Measurements from ENCODE around the gene CPVL.

The CPVL gene

DNA sequence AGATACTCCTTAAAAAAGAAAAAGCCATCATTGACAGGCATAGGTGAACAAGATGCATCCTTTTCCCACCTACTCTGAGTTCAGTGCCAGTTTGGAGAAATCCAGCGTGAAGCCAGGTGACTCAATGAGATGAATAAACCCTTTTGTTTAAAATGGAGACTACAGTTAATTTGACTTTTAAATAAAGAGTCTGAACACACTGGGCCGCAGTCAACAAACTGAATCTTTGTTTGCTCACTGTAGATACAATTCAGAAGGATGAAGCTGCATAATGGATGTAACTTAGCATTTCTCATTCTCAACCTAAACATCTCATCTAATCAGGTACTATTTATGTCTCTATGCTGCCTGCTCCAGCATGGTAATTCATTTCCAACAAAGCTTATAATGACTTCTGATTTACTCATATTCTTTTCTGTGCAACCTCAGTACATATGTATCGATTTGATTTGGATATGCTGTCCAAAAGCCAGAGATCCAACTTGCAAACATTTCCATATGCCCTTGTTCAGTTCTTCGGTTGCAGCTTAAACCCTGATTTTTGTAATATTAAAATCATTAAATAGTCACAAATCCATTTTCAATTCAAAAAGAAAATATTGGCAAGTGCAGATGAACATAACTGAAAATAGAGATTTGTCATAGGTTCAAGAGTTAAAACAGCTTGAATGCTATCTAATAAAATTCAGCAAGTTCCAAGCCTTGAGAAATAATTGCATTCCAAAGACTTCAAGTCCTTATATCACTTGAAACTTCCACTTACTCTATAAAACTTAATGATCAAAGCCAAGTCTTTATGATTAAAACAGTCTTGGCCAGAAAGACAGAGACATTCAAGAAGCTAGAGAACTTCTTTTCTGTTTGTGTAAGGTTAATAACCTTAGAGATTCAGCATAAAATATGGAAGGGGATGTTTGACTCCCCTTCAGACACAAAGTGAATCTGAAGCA lies 67.8 kb downstream of the CPVL start:
- TF ChIP-seq POLR2A (IDR thresholded peaks at IDR 0.05; ENCODE audit: low read length) (no peak), GATA1 (IDR thresholded peaks at IDR 0.05; ENCODE audit: low read depth, low read length) (no peak)
- no peak for DNase-seq

DNA sequence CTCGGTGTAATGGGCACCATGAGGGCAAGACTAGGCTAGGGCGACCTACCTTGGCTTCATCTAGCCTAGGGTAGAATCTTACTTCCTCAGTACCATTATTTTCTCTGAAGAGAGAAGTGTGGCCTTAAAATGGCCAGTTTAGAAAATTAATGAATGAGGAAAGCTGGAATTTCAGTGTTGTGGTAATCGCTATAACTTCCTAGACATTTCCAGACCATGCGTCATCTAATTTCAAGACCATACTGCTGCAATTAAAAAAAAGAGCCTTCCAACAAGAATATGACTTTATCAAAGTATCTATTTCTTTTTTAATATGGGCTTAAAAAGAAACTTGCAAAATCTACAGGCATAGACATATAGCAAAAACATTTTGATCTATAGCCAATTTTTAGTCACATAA lies 68.5 kb downstream of the CPVL start:
- no peak for TF ChIP-seq POLR2A (IDR thresholded peaks at IDR 0.05; ENCODE audit: low read length)
- no peak for TF ChIP-seq GATA1 (IDR thresholded peaks at IDR 0.05; ENCODE audit: low read depth, low read length)
- no peak for DNase-seq

DNA sequence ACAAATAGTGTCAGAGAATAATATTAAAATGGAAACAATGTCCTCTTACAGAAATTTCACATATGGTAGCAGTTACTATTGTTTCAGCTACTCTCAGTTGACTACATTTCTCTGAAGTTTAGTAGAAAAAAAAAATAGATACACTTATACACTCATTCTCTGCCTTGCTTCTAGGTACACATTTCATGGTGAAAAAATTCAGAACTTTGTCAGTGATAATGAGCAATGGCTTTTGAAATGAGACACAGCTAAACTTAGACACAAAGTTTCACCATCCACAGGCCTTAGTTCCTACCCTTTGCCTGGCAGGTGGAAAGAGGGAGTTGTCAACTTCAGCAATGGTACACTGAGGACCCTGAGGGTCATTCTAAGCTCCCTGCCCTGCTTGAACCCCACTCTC lies 69.2 kb downstream of the CPVL start:
- DNase-seq: no peak
- TF ChIP-seq GATA1 (IDR thresholded peaks at IDR 0.05; ENCODE audit: low read depth, low read length) (no peak), POLR2A (IDR thresholded peaks at IDR 0.05; ENCODE audit: low read length) (no peak)

DNA sequence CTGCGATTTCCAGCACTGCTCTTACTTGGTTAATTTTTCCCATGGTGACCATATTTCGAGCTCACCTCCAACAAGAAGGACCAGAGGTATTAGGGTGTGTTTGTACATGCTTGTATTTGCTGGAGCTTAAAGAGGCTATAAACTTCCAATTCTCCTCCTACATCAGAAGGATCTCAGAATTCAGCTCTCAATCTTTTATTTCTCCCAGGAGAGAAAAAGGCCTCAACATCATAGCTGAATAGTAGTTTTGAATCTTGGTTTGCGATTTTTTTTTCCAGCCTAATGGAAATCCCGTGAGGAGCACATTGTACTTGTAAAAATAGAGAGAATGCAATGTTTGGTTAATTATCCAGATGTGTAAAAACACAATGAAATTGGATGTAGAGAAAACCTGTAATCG lies 69.7 kb downstream of the CPVL start:
- TF ChIP-seq POLR2A (IDR thresholded peaks at IDR 0.05; ENCODE audit: low read length) (no peak), GATA1 (IDR thresholded peaks at IDR 0.05; ENCODE audit: low read depth, low read length) (no peak)

DNA sequence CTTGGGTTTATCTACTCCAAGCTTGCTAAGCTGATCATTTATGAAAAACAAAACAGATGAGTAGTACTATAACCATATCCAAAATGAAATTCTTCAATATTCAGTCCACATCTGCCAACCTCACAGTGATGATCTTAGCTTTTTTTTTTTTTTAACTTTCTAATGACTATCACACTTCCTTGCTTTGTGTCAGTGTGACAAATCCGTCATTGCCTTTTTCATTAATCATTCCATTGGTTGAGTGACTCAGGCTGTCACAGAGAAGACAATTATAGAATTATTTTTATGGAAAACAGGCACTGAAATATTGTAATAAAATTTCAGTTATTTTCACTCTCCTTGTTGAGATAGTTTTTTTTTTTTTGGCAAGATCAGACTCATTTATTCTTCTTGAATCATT lies 70.7 kb downstream of the CPVL start:
- no peak for DNase-seq
- TF ChIP-seq POLR2A (IDR thresholded peaks at IDR 0.05; ENCODE audit: low read length): no peak
- no peak for TF ChIP-seq GATA1 (IDR thresholded peaks at IDR 0.05; ENCODE audit: low read depth, low read length)

More for the DNA sequence above, 69.7 kb downstream of the CPVL start:
- DNase-seq: no peak

DNA sequence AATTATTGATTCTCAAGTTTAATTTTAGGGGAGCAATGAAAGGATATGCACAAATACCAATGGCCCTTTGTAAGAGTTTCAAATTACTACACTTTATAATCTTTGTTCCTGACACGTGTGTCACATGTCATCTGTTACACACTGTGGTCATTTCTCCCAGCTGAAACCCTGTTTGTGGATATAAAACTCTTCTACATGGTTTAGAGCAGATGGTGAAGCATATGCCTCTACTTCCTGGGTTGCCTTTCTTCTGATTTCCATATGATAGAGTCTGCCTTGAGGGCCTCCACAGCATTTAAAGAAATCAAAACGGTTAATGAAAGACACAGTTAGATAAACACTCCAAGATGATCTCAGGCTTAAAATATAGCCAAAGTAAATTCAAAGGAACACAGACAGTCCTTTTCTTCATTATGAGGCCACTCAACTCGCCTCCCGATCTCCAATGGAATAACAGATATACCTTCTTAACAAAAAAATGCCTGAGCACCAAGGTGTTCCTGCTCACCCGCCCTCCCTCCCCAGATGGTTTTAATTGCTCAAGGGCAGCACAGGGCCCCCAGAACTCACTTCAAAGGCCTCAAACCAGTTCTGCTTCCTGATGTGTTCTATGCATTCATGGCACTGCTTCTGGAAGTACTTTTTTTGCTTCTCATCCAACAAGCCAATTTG lies 75.0 kb downstream of the CPVL start:
- TF ChIP-seq POLR2A (IDR thresholded peaks at IDR 0.05; ENCODE audit: low read length) (no peak), GATA1 (IDR thresholded peaks at IDR 0.05; ENCODE audit: low read depth, low read length) (no peak)
- no peak for DNase-seq

DNA sequence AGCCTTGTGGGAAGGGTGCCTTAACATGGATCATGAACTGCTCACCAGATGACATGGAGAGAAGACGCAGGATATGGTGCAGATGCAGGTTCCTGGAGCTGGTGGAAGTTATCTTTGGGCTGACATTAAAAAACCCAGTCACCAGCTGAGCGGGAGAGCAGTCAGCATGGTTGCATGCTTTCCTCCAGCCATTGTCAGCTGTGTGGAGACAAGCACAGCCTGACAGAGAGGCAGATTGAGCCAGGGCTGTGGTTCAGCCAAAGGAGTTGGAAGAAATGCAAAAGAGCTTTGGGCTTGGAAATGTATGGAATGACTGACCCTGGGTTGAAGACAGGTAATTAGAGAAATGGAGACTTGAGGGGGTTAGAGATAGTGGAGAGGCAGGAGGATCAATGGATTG lies 79.7 kb downstream of the CPVL start:
- no peak for DNase-seq
- TF ChIP-seq GATA1 (IDR thresholded peaks at IDR 0.05; ENCODE audit: low read depth, low read length): no peak
- TF ChIP-seq POLR2A (IDR thresholded peaks at IDR 0.05; ENCODE audit: low read length): no peak

DNA sequence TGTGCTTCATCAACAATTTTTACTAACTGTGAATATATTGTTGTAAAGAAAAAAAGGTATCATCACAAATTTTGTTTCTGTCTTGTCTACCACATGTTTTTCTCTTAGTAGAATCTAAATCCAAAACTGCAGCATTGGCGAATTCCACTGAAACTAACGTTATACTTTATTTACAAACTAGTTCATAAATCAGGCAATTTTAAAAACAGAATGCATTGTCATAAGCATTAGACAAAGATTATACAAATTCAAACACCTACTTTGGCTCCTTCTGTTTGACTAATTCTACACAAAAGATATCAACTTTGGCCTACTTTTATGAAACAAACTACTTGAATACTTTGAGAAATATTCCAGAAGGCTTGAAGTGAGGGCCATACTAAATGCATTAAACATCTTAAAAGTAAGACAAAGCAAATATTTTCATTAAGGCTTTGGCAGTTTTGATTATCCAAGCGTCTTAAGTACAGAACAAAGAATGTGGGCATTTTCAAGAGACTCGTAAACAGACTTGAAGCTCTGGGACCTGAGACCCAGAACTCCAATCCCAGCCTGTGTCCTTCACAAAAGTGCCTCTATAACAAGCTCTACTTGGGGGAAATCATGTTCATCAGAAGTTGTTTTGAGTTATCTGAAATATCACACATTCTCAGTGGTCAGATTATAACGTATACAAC lies 81.0 kb downstream of the CPVL start:
- TF ChIP-seq GATA1 (IDR thresholded peaks at IDR 0.05; ENCODE audit: low read depth, low read length): no peak
- no peak for TF ChIP-seq POLR2A (IDR thresholded peaks at IDR 0.05; ENCODE audit: low read length)
- no peak for DNase-seq

DNA sequence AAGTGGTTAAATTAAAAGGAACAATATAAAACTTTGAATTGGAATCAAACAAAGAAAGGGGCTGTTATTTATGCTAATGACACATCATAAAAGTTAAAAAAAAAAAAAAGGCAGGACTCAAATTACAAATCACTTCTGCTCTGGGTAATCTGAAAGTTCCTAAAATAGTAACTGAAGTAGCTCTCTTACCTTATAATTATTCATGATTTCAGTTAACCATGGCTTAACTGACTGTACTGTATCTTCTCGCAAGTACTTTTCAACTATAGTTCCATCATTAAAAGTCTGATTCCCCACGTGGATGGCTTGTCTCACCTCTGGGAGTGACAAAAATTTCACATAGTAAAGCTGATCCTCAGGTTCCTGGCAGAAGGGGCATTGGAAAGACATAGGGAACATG lies 82.5 kb downstream of the CPVL start:
- TF ChIP-seq GATA1 (IDR thresholded peaks at IDR 0.05; ENCODE audit: low read depth, low read length) (no peak), POLR2A (IDR thresholded peaks at IDR 0.05; ENCODE audit: low read length) (no peak)
- no peak for DNase-seq

DNA sequence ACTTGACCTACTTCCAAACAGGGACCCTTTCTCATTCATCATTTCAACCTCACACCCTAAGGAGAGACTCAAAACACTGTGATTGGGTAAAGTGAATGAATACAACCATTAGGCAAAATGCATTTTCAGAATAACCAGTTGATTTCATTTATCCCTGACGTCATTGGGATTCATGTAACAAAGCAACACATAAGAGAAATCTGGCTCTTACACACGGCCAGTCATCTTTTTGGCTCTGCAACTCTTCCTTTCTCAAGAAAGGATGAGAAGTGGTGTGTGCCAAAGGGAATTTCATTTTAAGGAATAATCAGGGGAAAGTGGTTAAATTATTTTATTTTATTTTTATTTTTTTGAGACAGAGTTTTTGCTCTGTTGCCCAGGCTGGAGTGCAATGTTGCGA lies 83.1 kb downstream of the CPVL start:
- DNase-seq: no peak
- no peak for TF ChIP-seq POLR2A (IDR thresholded peaks at IDR 0.05; ENCODE audit: low read length)
- TF ChIP-seq GATA1 (IDR thresholded peaks at IDR 0.05; ENCODE audit: low read depth, low read length): no peak

DNA sequence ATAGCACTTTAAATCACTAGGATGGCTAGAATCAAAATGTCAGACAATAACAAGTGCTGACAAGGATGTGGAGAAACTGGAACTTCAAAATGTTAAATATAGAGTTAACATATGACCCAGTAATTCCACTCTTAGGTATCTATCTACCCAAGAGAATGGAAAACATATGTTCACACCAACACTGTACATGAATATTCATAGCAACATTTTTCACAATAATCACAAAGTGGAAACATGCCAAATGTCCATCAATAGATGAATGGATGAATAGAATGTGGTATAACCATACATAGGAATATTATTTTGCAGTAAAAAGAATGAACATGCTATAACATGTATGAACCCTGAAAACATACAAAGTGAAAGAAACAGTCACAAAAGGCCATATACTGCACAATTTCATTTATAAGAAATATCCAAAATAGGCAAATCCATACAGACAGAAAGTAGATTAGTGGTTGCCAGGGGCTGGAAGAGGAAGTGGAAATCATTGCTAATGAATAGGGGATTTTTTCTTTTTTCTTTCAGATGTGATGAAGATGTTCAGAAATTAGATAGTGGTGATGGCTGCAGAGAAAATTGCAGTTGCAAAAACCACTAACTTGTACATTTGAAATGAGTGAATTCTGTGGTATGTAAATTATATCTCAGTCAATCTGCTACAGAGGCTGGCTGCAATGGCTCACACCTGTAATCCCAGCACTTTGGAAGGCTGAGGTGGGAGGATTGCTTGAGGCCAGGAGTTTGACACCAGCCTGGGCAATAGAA lies 93.0 kb downstream of the CPVL start:
- TF ChIP-seq GATA1 (IDR thresholded peaks at IDR 0.05; ENCODE audit: low read depth, low read length) (no peak), POLR2A (IDR thresholded peaks at IDR 0.05; ENCODE audit: low read length) (no peak)
- no peak for DNase-seq

DNA sequence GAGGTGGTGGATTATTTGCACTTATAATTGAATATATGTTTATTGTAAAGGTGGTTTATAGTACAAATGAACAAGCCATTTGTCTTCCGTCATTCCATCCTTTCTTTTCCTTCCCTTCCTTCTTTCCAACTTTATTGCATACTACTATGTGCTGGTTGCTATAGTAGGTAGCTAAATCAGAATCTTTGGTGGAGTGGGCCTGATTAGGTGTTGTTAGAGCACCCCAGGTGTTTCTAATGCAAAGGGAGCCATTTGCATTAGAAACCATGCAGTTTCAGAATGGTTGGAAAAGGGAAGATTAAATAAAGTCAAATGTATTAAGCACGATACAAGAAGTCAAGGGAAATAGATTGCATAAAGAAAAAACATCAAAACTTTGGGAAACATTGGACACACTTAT lies 99.4 kb downstream of the CPVL start:
- no peak for DNase-seq
- no peak for TF ChIP-seq POLR2A (IDR thresholded peaks at IDR 0.05; ENCODE audit: low read length)
- no peak for TF ChIP-seq GATA1 (IDR thresholded peaks at IDR 0.05; ENCODE audit: low read depth, low read length)

DNA sequence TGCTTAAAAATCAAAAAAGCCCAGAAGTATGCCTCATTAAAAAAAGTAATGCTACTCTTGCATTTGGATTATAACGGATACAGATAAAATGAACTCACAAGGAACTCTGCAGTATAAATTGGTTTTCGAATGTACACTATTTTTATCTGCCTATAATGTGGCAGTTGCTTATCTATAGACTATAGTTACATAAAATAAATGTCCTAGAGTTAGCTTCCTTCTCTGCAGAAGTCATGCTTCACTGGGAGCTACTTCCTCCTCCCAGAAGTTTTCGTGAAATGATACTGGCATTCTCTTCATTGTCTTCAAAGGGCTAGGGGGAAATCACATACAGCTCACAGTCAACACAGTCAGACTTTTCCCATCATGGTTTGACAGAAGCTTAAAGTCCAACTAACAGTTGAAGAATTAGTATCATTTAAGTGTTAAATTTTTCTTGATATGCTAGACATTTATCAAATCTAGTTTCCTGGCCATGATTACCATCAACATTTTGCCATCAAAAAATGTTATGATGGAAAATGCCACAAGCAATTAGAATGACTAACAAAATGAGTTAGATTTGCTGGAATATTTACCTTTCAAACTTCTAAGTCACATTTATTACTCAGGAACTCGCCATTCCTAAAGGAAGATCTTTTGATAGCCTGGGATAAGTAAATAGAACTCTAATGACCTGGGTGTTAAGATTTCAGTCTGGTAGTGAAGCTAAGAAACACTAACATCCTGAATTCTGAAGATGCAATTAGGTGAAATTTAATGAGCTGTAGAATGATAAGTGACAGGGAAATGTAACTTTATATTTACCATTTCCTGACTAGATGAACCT lies 100.9 kb downstream of the CPVL start:
- DNase-seq: no peak
- no peak for TF ChIP-seq GATA1 (IDR thresholded peaks at IDR 0.05; ENCODE audit: low read depth, low read length)
- TF ChIP-seq POLR2A (IDR thresholded peaks at IDR 0.05; ENCODE audit: low read length): no peak

All from erythroblast (primary cell).